Psoas muscle (tissue), 8 donors: ENCODE measurements around the gene PPP2R3B. TPM values are rescaled to one million over a fixed set of nuclear protein-coding genes. Genes with fewer than 3 reads are reported as not detected.

Source experiments
- ATAC-seq, 4 donors: fragments of 200-7000 bp; cut with Tn5 transposase; one replicate each; pipeline ENCODE4 v1.9.1; 2020; ENCODE audit warnings: moderate library complexity in 3 of 4, mild to moderate bottlenecking in 2 of 4
- DNase-seq, 2 donors: peaks; one replicate each; pipeline ENCODE4 v3.0.0-alpha.2; 2020
- H3K27ac ChIP-seq: fragments of 200-600 bp; one replicate; pipeline ENCODE4 v1.8.0; 2022
- H3K27me3 ChIP-seq, 3 donors: fragments of 200-600 bp in 1 of 3; one replicate each; pipeline versions ENCODE4 v1.6.1 to v1.8.0; 2013 to 2022; ENCODE audit warnings: low read length in 2 of 3, mild to moderate bottlenecking in 2 of 3, moderate library complexity in 1 of 3; ENCODE audit not compliant: insufficient read depth in 3 of 3
- H3K36me3 ChIP-seq, 2 donors: fragments of 200-600 bp in 1 of 2; one replicate each; pipeline versions ENCODE4 v1.6.1 to v1.8.0; 2013 to 2022; ENCODE audit warnings: low read depth in 1 of 2, mild to moderate bottlenecking in 1 of 2, moderate library complexity in 1 of 2; ENCODE audit not compliant: insufficient read depth in 1 of 2
- H3K4me1 ChIP-seq: fragments of 200-600 bp; one replicate; pipeline ENCODE4 v1.8.0; 2022
- H3K4me3 ChIP-seq: fragments of 200-600 bp; one replicate; pipeline ENCODE4 v1.8.0; 2022; ENCODE audit warnings: mild to moderate bottlenecking
- H3K9me3 ChIP-seq: fragments of 200-600 bp; one replicate; pipeline ENCODE4 v1.8.0; 2022
- WGBS, 3 donors: extraction: QIAGEN DNeasy Blood & Tissue Kit; methylation state at CpG; one replicate each; pipeline versions ENCODE4 v1.1.6 to v1.1.7; 2013; 5-methylcytosine and 5-hydroxymethylcytosine counted together
- intact Hi-C, 2 donors: fragments of 100-400 bp; cut with DNase I; formaldehyde crosslinking; loops; one replicate each; pipeline versions ENCODE4 v1.11.0 to v1.14.2; 2022
- polyA plus RNA-seq, 3 donors: library from polyadenylated mRNA; stranded (reverse); fragments of 200-250 nt; gene quantifications; one replicate each; pipeline ENCODE4 v1.2.3, GENCODE V29; 2013
- total RNA-seq, 4 donors: library from RNA; stranded (reverse); fragmentation: NEBNext Ultra II Directional in 2 of 4; extraction: Animal tissue kit (Norgen Biotek cat#: 25700) in 2 of 4; gene quantifications; one replicate each; pipeline versions ENCODE4 v1.2.1 to v1.2.4, GENCODE V29; 2021 to 2023
- TF ChIP-seq, protein P1 (sequence below): fragments of 200-600 bp; IDR thresholded peaks from one replicate; pipeline ENCODE4 v1.8.0; 2022; ENCODE audit warnings: antibody characterized with exemption
- donor health status: healthy with polysubstance abuse.
- donor health status: DM: no; HTN: no; CAD: no; lungs with moderate emphysema.
- donor health status: Bipolar disorder and iron deficiency.
- donor health status: healthy.
- donor health status: DM: yes; HTN: yes; CAD: no.
- donor health status: DM: no; HTN: no; CAD: no.
- donor health status: DM: no; HTN: no; CAD: no.
- donor health status: DM: yes; HTN: yes; CAD: no.

Gene PPP2R3B
- total and polyA plus RNA-seq, 7 donors, result 32.3 to 156 (median 77.2) TPM

GRCh38 chrX:431492-432111 is 44.9 kb upstream of the PPP2R3B start:
- no peaks in the 10 kb centered on the region for H3K36me3 ChIP-seq
- peaks cover 0 to 25% (median 10%) of the 10 kb centered on the region in 3 donors for H3K27me3 ChIP-seq
- H3K4me3 ChIP-seq, result no peak overlapping the region
- H3K27ac ChIP-seq, result no peak overlapping the region
- DNase-seq (no peak), ATAC-seq (no peak)
- WGBS, 3 donors, result 94 to 100% (median 95%) methylated on average over 2 of the region's 2 CpGs
- no peaks in the 10 kb centered on the region for H3K4me1 ChIP-seq
- no peaks in the 10 kb centered on the region for H3K9me3 ChIP-seq
- intact Hi-C loops, result no loop called here
- TF ChIP-seq, protein P1, sequence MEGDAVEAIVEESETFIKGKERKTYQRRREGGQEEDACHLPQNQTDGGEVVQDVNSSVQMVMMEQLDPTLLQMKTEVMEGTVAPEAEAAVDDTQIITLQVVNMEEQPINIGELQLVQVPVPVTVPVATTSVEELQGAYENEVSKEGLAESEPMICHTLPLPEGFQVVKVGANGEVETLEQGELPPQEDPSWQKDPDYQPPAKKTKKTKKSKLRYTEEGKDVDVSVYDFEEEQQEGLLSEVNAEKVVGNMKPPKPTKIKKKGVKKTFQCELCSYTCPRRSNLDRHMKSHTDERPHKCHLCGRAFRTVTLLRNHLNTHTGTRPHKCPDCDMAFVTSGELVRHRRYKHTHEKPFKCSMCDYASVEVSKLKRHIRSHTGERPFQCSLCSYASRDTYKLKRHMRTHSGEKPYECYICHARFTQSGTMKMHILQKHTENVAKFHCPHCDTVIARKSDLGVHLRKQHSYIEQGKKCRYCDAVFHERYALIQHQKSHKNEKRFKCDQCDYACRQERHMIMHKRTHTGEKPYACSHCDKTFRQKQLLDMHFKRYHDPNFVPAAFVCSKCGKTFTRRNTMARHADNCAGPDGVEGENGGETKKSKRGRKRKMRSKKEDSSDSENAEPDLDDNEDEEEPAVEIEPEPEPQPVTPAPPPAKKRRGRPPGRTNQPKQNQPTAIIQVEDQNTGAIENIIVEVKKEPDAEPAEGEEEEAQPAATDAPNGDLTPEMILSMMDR, result no peak

DNA sequence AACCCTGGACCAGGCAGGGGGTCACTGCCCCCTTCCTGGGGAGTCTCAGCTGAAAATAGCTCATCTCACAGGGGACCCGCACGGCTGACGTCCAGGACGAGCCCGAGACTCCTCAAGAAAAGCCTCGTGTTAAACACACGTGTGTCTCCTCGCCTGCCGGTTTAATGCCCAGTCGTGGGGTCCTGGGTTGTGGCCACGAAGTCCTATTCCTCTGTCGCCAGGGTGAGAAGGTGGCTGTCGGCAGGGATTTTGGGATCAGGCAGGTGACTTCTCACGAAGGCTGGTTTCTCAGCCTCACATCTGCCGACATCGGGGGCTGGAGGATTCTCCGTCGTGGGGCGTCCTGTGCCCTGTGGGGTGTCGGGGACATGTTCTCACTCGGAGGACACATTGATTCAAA is 44.3 kb upstream of the PPP2R3B start:
- H3K27ac ChIP-seq, result no peak overlapping the region
- DNase-seq (peak in 1 of 2 donors; percentile 14), ATAC-seq (no peak)
- peaks cover 0 to 31% (median 14%) of the 10 kb centered on the region in 3 donors for H3K27me3 ChIP-seq
- intact Hi-C loops, result no loop called here
- H3K4me3 ChIP-seq, result no peak overlapping the region
- H3K4me1 ChIP-seq, result no peaks in the 10 kb centered on the region
- H3K9me3 ChIP-seq, result no peaks in the 10 kb centered on the region
- 66 to 73% (median 67%) methylated on average over 21 of the region's 21 CpGs for WGBS, 3 donors
- TF ChIP-seq, protein P1, result no peak
- H3K36me3 ChIP-seq, result no peaks in the 10 kb centered on the region

DNA sequence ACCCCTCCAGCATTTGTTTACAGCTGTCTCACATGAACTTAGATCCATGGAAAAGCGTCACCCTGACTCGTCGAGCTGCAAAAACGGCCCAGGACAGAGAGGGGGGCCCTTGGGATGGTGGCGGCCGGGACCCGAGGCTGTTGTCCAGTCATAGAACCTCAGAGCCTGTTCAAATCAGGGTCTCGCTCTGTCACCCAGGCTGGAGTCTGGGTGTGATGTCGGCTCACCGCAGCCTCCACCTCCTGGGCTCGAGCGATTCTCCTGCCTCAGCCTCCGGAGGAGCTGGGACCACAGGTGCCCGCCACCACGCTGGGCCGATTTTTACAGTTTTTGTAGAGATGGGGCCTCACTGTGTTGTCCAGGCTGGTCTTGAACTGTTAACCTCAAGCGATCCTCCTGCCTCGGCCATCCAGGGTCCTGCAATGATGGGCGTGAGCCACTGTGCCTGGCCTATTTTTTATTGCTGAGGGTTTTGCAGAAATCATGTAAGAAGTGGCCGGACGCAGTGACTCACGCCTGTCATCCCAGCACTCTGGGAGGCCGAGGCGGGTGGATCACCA is 42.6 kb upstream of the PPP2R3B start:
- Histone ChIP-seq H3K36me3 (no peaks in the 10 kb centered on the region), H3K27me3 (peaks cover 0 to 31% (median 13%) of the 10 kb centered on the region in 3 donors), H3K4me3 (no peak overlapping the region), H3K4me1 (no peaks in the 10 kb centered on the region), H3K9me3 (no peaks in the 10 kb centered on the region), H3K27ac (no peak overlapping the region)
- TF ChIP-seq, protein P1, result no peak
- intact Hi-C loops, result no loop called here
- WGBS, 3 donors, result 82 to 87% (median 85%) methylated on average over 24 of the region's 24 CpGs
- ATAC-seq (no peak), DNase-seq (peak in 1 of 2 donors; percentile 43)

DNA sequence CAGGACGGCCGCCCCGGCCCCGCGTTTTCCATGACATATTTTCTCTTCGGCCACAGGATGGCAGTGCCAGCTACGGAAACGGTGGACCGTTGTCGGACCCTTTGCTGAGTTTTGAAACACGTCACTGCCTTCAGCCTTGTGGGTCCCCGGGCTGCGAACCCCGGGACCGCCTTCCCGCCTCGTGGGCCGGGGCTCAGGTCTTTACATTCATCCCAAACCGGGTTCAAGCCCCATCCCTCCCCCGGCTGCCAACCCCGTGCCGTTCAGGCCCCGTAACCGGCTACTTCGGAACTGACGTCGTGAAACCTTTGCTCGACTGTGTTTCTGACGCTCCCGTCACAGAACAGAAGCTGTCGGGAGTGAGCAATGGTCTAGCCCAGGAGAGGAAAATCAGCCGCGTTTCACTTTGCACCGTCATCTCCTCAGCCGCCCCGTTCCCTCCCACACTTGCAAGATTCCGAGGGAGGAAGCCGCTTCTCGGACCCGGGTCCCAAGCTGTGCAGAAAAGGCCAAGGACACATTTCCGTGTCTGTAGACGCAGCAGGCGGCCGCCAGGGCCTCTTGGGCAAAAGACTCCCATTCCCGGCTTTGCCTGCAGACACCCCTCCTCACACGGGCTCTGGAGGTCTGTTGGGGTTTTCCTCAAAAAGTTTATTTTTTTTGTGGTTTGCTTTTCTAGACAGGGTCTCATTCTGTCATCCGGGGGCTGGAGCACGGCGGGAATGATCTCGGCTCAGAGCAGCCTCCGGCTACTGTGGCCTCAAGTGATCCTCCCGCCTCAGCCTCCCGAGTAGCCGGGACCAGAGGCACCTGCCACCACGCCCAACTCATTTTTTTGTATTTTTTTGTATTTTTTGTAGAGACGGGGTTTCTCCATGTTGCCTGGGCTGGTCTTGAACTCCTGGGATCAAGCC is 41.4 kb upstream of the PPP2R3B start:
- H3K4me3 ChIP-seq, result peak overlapping the region; percentile 11
- intact Hi-C loops, result no loop called here

More for the DNA sequence above, 41.4 kb upstream of the PPP2R3B start:
- H3K36me3 ChIP-seq, result no peaks in the 10 kb centered on the region
- no peaks in the 10 kb centered on the region for H3K4me1 ChIP-seq
- TF ChIP-seq, protein P1, result no peak
- H3K27me3 ChIP-seq, result peaks cover 0 to 39% (median 13%) of the 10 kb centered on the region in 3 donors
- WGBS, 3 donors, result 15 to 19% (median 18%) methylated on average over 56 of the region's 56 CpGs
- no peak overlapping the region for H3K27ac ChIP-seq
- DNase-seq (peak in 1 of 2 donors; percentile 30), ATAC-seq (no peak)
- H3K9me3 ChIP-seq, result no peaks in the 10 kb centered on the region
